Raji (cell line): Measurements from ENCODE around the gene VASN.

ENCODE experiments used
- POLR2A ChIP-seq: IDR thresholded peaks from 2 replicates; pipeline ENCODE4 v1.6.1; 2011; ENCODE audit warnings: low read depth, low read length, control low read depth; ENCODE audit not compliant: insufficient read depth

Gene VASN

GRCh38 chr16:4407543-4408322 is 36.1 kb downstream of the VASN start:
- TF ChIP-seq POLR2A = no peak

- TF ChIP-seq POLR2A = no peak
These were observed 36.7 kb downstream of the VASN start for GRCh38 chr16:4408323-4408690.

DNA sequence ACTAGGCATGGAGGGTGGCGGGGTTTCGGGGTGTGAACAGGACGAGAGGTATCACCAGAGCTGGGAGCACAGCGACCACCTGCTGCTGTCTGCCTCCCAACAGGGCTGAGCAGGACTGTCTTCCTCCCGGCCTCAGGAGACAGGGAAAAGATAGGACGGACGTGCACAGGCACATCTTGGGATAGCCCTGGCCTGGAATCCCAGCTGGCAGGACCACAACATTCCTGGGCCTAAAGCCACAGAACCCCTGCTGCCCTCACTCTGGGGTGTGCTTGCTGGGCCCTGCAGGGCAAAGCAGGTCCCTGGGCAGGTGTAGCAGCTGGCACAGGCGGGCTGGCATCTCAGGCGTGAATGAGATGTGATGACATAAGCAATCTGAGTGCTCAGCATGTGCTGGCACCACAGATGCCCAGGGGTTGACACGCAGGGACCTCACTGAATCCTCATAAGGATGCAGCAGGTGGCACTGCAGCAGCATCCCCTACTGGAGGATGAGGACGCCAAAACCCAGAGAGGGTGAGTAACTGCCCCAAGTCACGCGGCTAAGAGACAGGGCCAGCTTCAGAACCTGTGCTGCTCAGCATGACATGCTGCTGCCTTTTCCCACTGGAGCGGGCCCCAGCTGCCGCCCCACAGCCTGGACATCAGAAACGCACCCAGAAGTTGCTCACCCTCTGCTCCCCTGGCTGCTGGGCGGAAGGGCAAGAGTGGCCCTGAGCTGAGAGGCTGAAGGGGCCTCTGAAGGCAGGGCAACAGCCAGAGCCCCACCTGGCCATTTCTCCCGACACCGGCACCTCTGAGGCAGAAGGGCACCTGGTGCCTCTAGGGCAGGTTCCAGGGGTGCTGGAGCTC is 37.7 kb downstream of the VASN start:
- no peak for TF ChIP-seq POLR2A

DNA sequence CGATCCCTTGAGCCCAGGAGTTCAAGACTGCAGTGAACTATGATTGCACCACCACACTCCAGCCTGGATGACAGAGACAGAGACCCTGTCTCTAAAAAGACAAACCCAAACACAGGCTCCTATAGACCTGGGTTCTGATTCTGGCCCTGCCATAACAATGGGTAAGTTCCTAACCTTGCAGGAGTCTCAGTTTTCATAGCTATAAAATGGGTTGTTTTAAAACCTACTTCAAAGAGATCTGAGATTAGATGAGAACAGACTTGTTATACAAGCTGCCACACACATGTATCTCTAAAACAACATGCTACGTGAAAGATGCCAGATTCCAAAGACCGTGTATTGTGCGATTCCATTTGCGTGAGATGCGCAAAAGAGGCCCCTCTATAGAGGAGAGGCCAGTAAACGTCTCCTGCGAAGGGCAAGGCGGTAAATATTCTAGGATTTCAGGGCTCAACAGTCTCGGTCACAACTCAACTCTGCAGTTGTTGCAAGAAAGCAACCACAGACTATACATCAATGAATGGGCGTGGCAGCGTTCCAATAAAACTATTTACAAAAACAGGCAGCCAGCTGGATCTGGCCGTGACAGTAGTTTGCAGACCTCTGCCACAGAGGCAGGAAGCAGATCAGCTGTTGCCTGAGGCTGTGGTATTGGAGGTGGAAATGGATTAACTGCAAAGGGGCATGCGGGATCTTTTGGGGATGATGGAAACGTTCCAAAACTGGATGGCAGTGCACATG is 38.9 kb downstream of the VASN start:
- no peak for TF ChIP-seq POLR2A

- no peak for TF ChIP-seq POLR2A
These were observed 40.0 kb downstream of the VASN start for GRCh38 chr16:4411684-4412083.

DNA sequence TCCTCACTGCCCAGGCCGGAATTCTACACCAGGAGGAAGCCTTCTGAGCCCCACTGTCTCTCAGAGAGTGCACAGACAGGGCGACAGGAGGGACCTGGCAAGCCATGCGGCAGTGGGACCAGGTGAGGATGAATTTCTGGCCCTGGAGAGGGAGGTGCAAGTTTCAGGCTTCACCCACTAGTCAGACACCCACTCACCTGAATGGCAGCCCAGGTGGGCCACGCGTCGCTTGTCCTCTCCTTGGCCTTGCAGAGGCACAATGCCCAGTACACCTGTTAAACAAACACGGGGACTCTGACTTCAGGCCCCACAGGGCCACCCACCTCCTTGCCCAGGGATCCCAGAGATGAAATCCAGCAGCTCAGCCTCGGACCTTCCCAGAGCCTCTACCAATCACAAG is 40.5 kb downstream of the VASN start:
- TF ChIP-seq POLR2A = no peak

DNA sequence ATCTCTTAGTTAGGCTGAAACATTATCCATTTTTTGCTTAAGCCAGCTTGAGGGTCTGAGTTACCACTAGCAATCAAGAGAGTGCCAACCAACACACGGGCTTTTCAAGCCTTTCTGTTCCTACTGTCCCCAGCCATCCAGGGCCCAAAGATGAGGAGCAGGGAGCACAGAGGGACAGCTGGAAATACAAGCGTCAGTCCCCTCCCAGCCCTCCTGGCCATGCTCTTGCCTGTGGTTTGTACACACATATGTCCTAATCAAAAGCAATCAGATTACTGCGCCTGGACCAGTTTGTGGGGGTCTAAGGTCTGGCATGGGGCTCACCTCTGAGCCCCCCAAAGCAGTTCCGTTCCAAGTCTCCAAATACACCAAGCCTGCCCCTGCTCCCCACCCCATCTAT is 41.2 kb downstream of the VASN start:
- TF ChIP-seq POLR2A = no peak

GRCh38 chr16:4414187-4414917 is 42.7 kb downstream of the VASN start:
- TF ChIP-seq POLR2A = peak; percentile 40; the same call in 1 of the 2 replicates

GRCh38 chr16:4415538-4416199 is 44.0 kb downstream of the VASN start:
- no peak; the same call in 1 of the 2 replicates for TF ChIP-seq POLR2A

DNA sequence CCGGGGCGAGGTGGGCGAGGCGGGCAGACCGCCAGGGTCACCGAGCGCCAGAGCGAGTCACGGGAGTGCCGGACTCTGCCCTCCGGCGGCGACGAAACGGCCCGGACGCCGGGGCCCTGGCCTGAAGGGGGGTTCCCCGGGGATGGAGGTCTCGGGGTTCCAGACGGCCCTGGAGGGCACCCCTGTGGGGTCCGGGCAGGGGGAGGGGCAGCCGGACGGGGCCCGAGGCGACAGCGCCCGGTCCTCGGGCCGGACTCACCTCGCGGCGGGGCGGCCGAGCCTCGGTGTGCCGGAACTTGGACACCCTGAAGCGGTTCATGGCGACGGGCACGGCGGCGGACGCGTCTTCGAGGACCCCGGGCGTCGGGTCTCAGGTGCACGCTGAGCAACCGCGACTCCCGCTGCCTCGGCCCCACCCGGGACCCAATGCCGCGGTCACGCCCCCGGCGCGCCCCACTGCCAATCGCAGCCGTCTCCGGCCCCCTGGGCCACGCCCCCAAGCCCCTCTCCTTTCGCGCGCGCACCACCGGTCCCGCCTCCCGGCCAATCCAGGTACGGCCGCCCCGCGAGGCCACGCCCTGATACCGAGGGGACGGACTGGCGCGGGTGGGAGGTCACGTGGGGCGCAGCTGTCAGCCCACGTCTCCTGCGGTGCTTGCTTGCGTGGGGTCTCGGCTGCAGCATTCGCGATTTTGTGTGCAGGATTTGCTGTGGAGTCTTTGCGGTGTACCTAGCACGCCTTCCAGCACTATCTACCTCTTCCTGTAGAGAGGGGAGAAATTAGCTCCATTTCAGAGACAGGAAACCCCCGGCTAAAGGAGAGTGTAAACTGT is 44.8 kb downstream of the VASN start, which contains the start of gene CORO7:
CORO7 (minus strand) TSS at position 397 of the 833 bp plus-strand sequence; CDS start at position 319, 78 bp downstream.
- peak; percentile 89 for TF ChIP-seq POLR2A

DNA sequence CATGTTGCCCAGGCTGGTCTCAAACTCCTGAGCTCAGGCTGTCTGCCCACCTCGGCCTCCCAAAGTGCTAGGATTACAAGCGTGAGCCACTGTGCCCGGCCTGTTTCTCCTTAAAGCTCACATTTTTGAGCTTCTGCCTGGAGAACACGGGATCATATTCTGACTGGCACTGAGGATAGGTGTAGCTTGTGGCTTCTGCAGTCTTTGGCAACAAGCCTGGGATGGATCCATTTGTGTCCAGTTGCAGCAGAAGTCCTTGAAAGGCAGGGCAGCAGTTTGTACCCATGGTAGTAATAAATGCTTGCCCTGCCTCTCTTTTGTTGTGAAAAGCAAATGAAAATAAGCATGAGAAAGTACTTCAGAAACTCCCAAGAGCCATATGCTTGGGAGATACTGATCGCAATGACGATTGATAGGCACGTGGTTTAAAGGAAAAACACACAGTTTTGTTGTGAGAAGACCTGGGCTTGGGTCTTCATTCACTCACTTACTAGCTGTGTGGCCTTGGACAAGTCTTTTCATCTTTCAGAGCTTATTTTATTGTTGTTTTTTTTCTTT is 47.8 kb downstream of the VASN start:
- no peak for TF ChIP-seq POLR2A

- TF ChIP-seq POLR2A = no peak
These were observed 49.0 kb downstream of the VASN start for GRCh38 chr16:4420505-4421105.
